ENCODE results near the gene SLC1A1. TPM values are rescaled to one million over a fixed set of nuclear protein-coding genes. Genes with fewer than 3 reads are reported as not detected.

The SLC1A1 gene
- total RNA-seq, 4 donors from 2014 or later: 6.8 to 19.2 (median 11.8) TPM

DNA sequence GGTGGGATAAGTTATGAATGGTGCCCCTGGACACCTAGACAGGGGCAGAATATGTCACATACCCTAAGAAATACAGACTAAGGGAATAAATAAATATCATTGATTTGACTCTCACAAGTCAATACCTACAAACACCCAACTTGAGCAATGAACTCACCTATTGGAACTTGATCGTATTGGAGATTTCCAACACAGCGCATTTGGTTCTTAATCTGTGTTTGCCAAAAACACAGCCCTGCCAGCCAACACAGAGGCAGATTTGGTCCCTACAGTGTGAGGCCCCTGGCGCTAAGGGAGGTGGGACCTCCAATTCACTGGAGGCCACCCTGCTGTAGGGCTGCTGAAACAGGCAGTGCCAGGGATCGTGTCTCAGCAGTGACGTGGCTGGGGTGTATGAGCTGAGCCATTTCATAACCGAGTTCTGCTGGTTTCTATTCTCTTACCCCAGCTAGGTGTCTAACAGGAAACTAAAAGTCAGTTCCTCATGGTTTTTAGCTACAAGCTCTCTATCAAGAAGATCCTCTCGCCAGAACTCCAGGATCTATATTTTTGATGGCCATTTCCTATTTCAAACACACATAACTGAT, 84.5 kb downstream of the SLC1A1 start:
- TF ChIP-seq CTCF (IDR thresholded peaks at IDR 0.05) (no peak), POLR2A (IDR thresholded peaks at IDR 0.05) (no peak)
- Histone ChIP-seq H3K4me3 (no peak overlapping the region), H3K4me1 (no peaks in the 10 kb centered on the region), H3K27me3 (no peaks in the 10 kb centered on the region), H3K9me3 (no peaks in the 10 kb centered on the region), H3K36me3 (no peaks in the 10 kb centered on the region), H3K27ac (no peak overlapping the region)
- intact Hi-C loops (cut with DNase I; ENCODE audit: low total_unique reads): no loop called here
- no peak for DNase-seq

DNA sequence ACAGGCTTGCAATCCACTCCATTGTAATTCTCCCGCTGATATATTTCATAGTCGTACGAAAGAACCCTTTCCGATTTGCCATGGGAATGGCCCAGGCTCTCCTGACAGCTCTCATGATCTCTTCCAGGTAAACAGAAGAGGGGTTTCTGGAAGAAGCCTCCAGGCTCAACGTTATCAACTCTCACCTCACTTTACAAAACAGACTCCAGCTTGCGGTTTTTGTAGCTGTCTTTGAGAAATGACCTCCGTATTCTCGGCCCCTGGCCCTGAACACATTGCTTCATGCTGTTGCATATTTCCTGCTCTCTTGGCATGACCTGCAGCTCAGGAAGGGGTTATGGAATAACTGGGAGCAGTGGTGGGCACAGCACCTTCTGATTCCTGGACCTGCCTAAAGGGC, 85.7 kb downstream of the SLC1A1 start:
- no peak for DNase-seq
- Histone ChIP-seq H3K9me3 (no peaks in the 10 kb centered on the region), H3K36me3 (no peaks in the 10 kb centered on the region), H3K27me3 (no peaks in the 10 kb centered on the region), H3K4me1 (no peaks in the 10 kb centered on the region), H3K4me3 (no peak overlapping the region), H3K27ac (no peak overlapping the region)
- intact Hi-C loops (cut with DNase I; ENCODE audit: low total_unique reads): no loop called here
- TF ChIP-seq CTCF (IDR thresholded peaks at IDR 0.05) (no peak), POLR2A (IDR thresholded peaks at IDR 0.05) (no peak)

- intact Hi-C loops (cut with DNase I; ENCODE audit: low total_unique reads): no loop called here
- no peaks in the 10 kb centered on the region for H3K36me3 ChIP-seq
- no peaks in the 10 kb centered on the region for H3K4me1 ChIP-seq
- H3K4me3 ChIP-seq: no peak overlapping the region
- no peaks in the 10 kb centered on the region for H3K27me3 ChIP-seq
- DNase-seq: no peak
- H3K27ac ChIP-seq: no peak overlapping the region
- TF ChIP-seq CTCF (IDR thresholded peaks at IDR 0.05) (no peak), POLR2A (IDR thresholded peaks at IDR 0.05) (no peak)
- H3K9me3 ChIP-seq: no peaks in the 10 kb centered on the region
Observed at GRCh38 chr9:4576448-4576847, 86.2 kb downstream of the SLC1A1 start.

GRCh38 chr9:4579001-4579400, 88.7 kb downstream of the SLC1A1 start:
- H3K4me1 ChIP-seq: no peaks in the 10 kb centered on the region

More at GRCh38 chr9:4579001-4579400, 88.7 kb downstream of the SLC1A1 start:
- DNase-seq: no peak
- H3K9me3 ChIP-seq: no peaks in the 10 kb centered on the region
- no peak overlapping the region for H3K4me3 ChIP-seq
- no peak for TF ChIP-seq POLR2A (IDR thresholded peaks at IDR 0.05)
- no peak for TF ChIP-seq CTCF (IDR thresholded peaks at IDR 0.05)
- no peak overlapping the region for H3K27ac ChIP-seq
- intact Hi-C loops (cut with DNase I; ENCODE audit: low total_unique reads): no loop called here
- H3K36me3 ChIP-seq: no peaks in the 10 kb centered on the region
- H3K27me3 ChIP-seq: no peaks in the 10 kb centered on the region

Measured in uterus (tissue), 4 donors.